Activated CD4-positive, CD25-positive, alpha-beta regulatory T cell treated with anti-CD3 and anti-CD28 coated beads, Interleukin-2, amount 50 U/mL, for 72 hours (primary cell): ENCODE measurements around the gene CXCL9.
"Not testable (repeated sequence)": the region's sequence is repeated elsewhere in the genome, so short reads cannot be mapped to it uniquely, and the experiment has no call there.

Experiments
- DNase-seq: peaks from one replicate; pipeline ENCODE4 v3.0.0; 2021

CXCL9 gene

DNA sequence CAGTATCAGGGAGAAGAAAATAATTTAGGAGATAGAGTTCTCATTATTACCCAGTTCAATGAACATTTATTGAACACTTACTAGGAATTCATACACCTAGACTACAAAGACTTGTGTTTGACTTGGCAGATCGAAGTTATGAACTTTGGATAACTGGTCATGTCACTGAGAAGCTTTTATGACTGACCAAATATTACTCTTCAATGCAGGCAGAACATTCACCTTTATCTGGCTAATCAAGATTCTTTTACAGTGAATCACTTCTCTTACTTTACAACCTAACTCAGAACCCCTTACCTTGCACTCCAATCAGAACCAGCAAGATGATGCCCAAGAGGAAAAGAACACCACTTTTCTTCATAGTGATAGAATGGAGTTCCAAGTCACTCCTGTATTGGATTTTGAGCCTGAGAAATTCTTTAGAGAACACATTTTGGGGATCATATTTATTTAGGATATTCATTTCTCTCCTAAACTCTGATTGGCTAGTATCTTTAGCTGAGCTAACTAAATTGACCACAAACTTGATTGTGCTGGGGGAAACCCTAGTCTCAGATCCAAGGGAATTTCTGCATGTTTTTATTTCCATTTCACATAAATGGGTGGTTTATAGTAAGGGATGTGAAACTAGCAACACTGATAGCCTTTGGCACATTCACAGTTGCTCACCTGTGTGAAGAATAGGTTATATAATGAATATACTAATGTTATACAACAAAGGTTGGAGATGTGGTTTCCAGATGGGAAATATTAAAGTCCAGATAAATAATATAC lies at the start of gene CXCL9:
Gene CXCL9 (minus strand): TSS at position 421 of the 774 bp plus-strand sequence. CDS start 60 bp downstream, at position 361.
- no peak for DNase-seq

- no peak for DNase-seq
Measured at GRCh38 chr4:76055421-76055820, 48.1 kb upstream of the CXCL9 start.

DNA sequence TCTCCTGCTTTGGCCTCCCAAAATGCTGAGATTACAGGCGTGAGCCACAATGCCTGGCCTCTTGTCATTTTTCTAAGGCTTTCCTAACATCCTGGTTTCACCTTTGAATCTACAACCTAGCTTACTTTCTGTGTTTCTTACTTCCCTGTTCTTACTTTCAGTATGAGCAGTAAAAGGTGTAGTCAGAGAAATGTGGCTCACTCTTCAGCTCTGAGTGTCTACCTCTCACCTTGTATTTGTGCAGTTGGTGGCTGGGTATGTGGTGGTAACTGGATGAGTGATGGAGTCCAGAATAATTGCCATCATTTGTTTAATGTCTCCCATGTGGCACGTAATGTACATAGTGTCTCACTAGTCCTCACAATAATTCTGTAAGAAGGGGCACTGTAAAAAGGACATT lies 47.7 kb upstream of the CXCL9 start:
- no peak for DNase-seq

- no peak for DNase-seq
Measured at GRCh38 chr4:76053730-76054129, 46.4 kb upstream of the CXCL9 start.

DNA sequence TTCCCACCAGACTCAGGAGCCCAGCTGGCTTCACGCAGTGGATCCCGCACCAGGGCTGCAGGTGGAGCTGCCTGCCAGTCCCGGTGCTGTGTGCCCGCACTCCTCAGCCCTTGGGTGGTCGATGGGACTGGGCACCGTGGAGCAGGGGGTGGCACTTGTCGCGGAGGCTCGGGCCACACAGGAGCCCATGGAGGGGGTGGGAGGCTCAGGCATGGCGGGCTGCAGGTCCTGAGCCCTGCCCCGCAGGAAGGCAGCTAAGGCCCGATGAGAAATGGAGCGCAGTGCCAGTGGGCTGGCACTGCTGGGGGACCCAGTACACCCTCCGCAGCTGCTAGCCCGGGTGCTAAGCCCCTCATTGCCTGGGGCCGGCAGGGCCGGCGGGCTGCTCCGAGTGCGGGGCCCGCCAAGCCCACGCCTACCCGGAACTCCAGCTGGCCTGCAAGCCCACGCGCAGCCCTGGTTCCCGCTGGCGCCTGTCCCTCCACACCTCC lies 43.3 kb upstream of the CXCL9 start:
- DNase-seq, result not testable (repeated sequence)

- DNase-seq, result not testable (repeated sequence)
Measured at GRCh38 chr4:76049860-76050416, 42.6 kb upstream of the CXCL9 start.

DNA sequence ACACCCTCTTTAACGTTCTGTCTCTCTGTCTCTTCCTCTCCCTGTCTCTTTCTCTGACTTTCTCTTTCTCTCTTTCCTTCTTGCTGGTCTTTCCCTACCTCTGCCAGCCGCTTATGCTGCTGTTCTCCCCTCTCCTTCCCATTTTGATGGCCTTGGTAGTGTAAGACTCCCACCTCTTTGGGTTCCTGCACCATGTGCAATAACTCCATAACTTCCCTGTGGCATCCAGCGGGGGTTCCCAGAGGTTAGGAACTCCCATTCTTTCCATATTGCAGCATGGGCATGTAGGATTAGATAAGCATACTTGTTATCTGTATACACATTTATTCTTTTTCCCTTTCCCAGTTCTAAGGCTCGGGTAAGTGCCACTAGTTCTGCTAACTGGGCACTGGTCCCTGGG lies 37.4 kb upstream of the CXCL9 start:
- DNase-seq, result not testable (repeated sequence)

GRCh38 chr4:76043306-76043705 lies 36.0 kb upstream of the CXCL9 start:
- not testable (repeated sequence) for DNase-seq

GRCh38 chr4:76042241-76042998 lies 35.1 kb upstream of the CXCL9 start:
- not testable (repeated sequence) for DNase-seq

- DNase-seq, result no peak
Measured at GRCh38 chr4:76036855-76037254, 29.5 kb upstream of the CXCL9 start.

- no peak for DNase-seq
Measured at GRCh38 chr4:76035799-76036380, 28.6 kb upstream of the CXCL9 start, which contains the start of gene CXCL11. TSS of gene CXCL11 (minus strand) at chr4:76036070. CDS start at chr4:76035987, 83 bp downstream.

DNA sequence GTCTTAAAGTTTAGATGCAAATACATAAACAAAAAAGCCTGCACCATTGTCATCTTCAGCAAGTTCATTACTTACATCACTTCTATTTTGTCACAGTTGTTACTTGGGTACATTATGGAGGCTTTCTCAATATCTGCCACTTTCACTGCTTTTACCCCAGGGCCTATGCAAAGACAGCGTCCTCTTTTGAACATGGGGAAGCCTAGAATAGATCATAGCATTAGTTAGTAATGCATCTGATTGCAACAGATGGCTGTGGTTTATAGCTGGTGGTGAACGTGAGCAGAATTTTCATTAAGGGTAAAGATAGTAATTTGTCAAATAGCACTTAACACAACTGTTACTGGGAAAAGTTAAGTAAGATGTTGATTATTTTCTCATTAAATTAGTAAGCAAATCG lies 27.8 kb upstream of the CXCL9 start:
- DNase-seq, result no peak

- no peak for DNase-seq
Measured at GRCh38 chr4:76029300-76029699, 22.0 kb upstream of the CXCL9 start.

DNA sequence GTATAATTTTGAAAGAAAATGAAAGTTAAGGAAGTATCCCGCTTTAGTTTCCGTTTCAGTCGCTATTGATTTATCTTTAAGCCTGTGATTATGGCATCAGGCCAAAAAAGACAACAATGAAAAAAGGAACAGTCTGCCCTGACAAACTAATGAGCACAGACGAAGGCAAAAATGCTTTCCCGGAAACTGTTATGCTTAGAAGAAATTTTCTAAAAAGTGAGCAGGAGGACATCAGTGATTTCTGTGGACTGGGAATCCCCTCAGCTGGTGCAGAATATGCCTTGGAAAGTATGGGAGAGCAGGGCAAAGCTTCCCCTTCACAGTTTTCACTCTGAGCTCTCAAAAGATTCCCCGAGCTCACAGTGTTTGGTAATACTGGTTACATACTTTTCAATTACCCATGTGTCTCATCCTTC lies 21.0 kb upstream of the CXCL9 start:
- DNase-seq, result no peak

- DNase-seq, result no peak
Measured at GRCh38 chr4:76024065-76024464, 16.8 kb upstream of the CXCL9 start.

DNA sequence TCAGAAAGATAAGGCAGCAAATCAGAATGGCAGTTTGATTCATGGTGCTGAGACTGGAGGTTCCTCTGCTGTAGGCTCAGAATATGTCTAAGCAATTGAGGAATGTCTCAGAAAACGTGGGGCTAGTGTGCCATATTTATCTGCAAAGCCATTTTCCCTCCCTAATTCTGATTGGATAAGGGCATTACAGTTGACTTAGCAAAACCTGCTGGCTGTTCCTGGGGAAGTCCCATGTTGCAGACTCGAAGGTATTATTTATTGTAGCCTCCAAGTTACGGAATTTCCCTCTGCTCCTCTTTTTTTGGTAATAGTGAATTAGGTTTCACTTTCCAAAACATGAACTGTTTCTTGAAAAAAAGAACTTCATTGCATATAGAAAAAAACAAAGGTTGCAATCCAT lies 16.1 kb upstream of the CXCL9 start, which contains the start of gene CXCL10:
Gene CXCL10 (minus strand): TSS at position 109 of the 400 bp plus-strand sequence. CDS start 66 bp downstream, at position 43.
- DNase-seq, result no peak

DNA sequence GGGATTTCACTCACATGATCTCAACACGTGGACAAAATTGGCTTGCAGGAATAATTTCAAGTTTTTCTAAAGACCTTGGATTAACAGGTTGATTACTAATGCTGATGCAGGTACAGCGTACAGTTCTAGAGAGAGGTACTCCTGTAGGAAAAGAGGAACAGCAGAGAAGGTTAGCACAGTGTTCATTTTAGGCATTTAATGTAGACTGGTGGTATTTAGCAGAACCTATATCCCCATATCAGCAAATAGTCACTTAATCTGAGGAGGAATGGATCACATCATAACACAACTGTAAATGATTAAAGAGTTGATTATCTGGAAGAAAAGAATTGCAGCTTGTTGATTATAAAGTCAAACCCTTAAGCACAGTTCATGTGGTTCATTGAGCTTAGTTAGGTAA lies 15.4 kb upstream of the CXCL9 start:
- no peak for DNase-seq

- DNase-seq, result no peak
Measured at GRCh38 chr4:76022031-76022430, 14.7 kb upstream of the CXCL9 start.

DNA sequence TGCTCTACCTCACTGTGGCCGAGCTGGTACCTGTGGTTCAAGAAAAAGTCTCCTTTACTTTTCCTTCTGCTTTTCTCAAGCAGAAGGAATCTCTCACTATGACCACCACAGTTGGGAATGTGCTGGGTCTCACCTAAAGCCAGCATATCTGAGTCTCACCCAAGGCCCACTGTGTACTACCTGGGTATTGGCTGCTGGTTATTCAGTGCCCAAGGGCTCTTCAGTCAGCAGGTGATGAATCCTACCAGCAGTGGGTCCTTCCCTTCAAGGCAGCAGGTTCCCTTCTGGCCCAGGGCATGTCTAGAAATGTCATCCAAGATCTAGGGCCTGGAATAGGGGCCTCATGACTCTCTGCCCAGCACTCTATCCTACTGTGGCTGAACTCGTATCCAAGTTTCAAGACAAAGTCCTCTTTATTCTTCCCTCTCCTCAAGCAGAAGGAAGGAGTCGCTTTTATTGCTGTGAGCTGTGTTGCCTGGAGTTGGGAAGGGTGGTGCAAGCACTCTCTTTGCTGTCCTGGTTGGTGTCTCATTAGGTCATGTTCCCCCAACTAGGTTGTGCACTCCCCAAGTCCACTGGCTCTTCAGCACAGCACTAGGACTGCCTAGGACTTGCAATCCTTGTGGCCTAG lies 9.9 kb upstream of the CXCL9 start:
- no peak for DNase-seq

DNA sequence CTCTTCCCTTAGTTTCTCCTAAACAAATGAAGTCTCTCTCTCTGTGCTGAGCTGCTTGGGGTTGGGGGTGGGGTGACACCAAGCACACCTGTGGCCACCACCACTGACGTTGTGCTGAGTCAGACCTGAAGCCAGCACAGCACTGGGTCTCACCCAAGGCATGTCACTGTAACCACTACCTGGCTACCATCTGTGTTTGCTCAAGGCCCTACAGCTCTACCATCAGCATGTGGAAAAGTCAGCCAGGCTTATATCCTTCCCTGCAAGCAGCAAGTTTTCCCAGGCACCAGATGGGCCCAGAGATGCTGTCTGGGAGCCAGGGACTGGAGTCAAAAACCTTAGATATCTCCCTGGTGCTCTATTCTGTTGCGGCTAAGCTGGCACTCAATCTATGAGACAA lies 9.1 kb upstream of the CXCL9 start:
- DNase-seq, result no peak

- no peak for DNase-seq
Measured at GRCh38 chr4:76013540-76013939, 6.2 kb upstream of the CXCL9 start.

DNA sequence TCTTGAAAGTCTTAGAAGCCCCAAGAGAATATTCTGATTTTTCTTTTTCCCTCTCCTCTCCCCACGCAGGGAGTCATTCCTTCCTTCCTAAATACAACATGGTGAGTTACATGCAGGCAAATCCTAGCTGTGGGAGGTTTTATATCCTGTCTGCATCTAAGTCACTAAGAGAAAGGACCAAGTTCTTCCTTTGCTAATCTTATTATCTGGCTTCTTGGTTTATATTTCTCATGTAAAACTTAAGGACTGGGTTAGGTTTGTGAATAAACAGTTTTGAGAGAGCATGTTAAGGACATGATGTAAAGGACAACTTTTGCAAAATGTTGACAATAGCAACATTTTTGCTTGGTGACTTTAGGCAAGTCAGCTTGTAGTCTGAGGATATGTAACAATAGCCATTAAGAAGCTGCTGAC lies 5.1 kb upstream of the CXCL9 start:
- no peak for DNase-seq
